OCI-LY1 (cell line): Measurements from ENCODE around the gene TMEM178A.

Experiments
- H2AFZ ChIP-seq: fragments of 200-600 bp; sonication (generic), shearing (Covaris generic); 2 replicates; pipeline ENCODE4 v1.6.0; 2014; ENCODE audit warnings: antibody characterized with exemption, mild to moderate bottlenecking, low read length
- H3F3A ChIP-seq: fragments of 200-600 bp; sonication (generic), shearing (Covaris generic); 2 replicates; pipeline ENCODE4 v1.6.0; 2014; ENCODE audit warnings: mild to moderate bottlenecking, antibody characterized with exemption, low read length, moderate library complexity; ENCODE audit not compliant: insufficient read depth
- H3K27ac ChIP-seq: fragments of 200-600 bp; sonication (generic); 2 replicates; pipeline ENCODE4 v1.5.1; 2014; ENCODE audit warnings: low read length, mixed run types, mild to moderate bottlenecking, low read depth; ENCODE audit not compliant: poor library complexity, severe bottlenecking
- H3K27me3 ChIP-seq: fragments of 200-600 bp; sonication (generic); 2 replicates; pipeline ENCODE4 v1.6.0; 2014; ENCODE audit warnings: antibody characterized with exemption, mild to moderate bottlenecking, low read length, moderate library complexity; ENCODE audit not compliant: insufficient read depth
- H3K36me3 ChIP-seq: fragments of 200-600 bp; sonication (generic); 2 replicates; pipeline ENCODE4 v1.6.1; 2014; ENCODE audit warnings: mild to moderate bottlenecking, antibody characterized with exemption, low read length, moderate library complexity, mixed read lengths; ENCODE audit not compliant: insufficient read depth
- H3K4me1 ChIP-seq: fragments of 200-600 bp; sonication (generic); 2 replicates; pipeline ENCODE4 v1.5.1; 2014; ENCODE audit warnings: mild to moderate bottlenecking, low read length, moderate library complexity; ENCODE audit not compliant: insufficient read depth, severe bottlenecking
- H3K4me2 ChIP-seq: fragments of 200-600 bp; sonication (generic), shearing (Covaris generic); 2 replicates; pipeline ENCODE4 v1.6.1; 2014; ENCODE audit warnings: low read length
- H3K4me3 ChIP-seq: fragments of 200-600 bp; sonication (generic); 2 replicates; pipeline ENCODE4 v1.5.1; 2014; ENCODE audit warnings: low read length, low read depth, mild to moderate bottlenecking, mixed read lengths; ENCODE audit not compliant: poor library complexity, severe bottlenecking
- H3K79me2 ChIP-seq: fragments of 200-600 bp; shearing (Covaris generic); 2 replicates; pipeline ENCODE4 v1.6.1; 2016; ENCODE audit warnings: mixed run types, low read length, mixed read lengths; ENCODE audit not compliant: insufficient read depth
- H3K9ac ChIP-seq: fragments of 200-600 bp; sonication (generic), shearing (Covaris generic); 2 replicates; pipeline ENCODE4 v1.6.1; 2014; ENCODE audit warnings: mild to moderate bottlenecking, low read length, mixed read lengths
- H3K9me2 ChIP-seq: fragments of 200-600 bp; sonication (generic), shearing (Covaris generic); 2 replicates; pipeline ENCODE4 v1.6.1; 2014; ENCODE audit warnings: low read depth, mild to moderate bottlenecking, low read length, mixed read lengths
- H3K9me3 ChIP-seq: fragments of 200-600 bp; shearing (Covaris generic); 2 replicates; pipeline ENCODE4 v1.6.1; 2014; ENCODE audit warnings: low read length, mixed read lengths
- H4K20me1 ChIP-seq: fragments of 200-600 bp; sonication (generic), shearing (Covaris generic); 2 replicates; pipeline ENCODE4 v1.6.0; 2016; ENCODE audit warnings: mild to moderate bottlenecking, low read length; ENCODE audit not compliant: insufficient read depth
- CTCF ChIP-seq: fragments of 200-600 bp; sonication (generic), shearing (Covaris generic); IDR thresholded peaks from 2 replicates; pipeline ENCODE4 v1.5.1; 2017; ENCODE audit warnings: mild to moderate bottlenecking, antibody characterized with exemption, low read length, moderate library complexity, mixed read lengths
- EZH2 ChIP-seq: fragments of 200-600 bp; sonication (generic), shearing (Covaris generic); IDR thresholded peaks from 2 replicates; pipeline ENCODE4 v1.8.0; 2017; ENCODE audit warnings: borderline replicate concordance, mixed run types, mild to moderate bottlenecking, antibody characterized with exemption, low read length, moderate library complexity, mixed read lengths

The TMEM178A gene

GRCh38 chr2:39757156-39757555 is 91.4 kb downstream of the TMEM178A start:
- Histone ChIP-seq H3K27ac (no peak overlapping the region), H3K9me2 (no peaks in the 10 kb centered on the region), H3K4me1 (no peaks in the 10 kb centered on the region), H3F3A (no peaks in the 10 kb centered on the region), H3K36me3 (peaks cover 95% of the 10 kb centered on the region), H2AFZ (no peak overlapping the region), H3K27me3 (no peaks in the 10 kb centered on the region), H3K9me3 (no peaks in the 10 kb centered on the region), H3K4me3 (no peak overlapping the region), H3K4me2 (no peak overlapping the region), H3K79me2 (no peaks in the 10 kb centered on the region), H4K20me1 (no peaks in the 10 kb centered on the region), H3K9ac (no peak overlapping the region)
- TF ChIP-seq CTCF (no peak), EZH2 (no peak)

GRCh38 chr2:39762448-39762847 is 96.7 kb downstream of the TMEM178A start:
- H3F3A ChIP-seq: no peaks in the 10 kb centered on the region
- H3K9ac ChIP-seq: no peak overlapping the region
- no peaks in the 10 kb centered on the region for H3K9me3 ChIP-seq
- TF ChIP-seq CTCF (no peak), EZH2 (no peak)
- H3K4me2 ChIP-seq: no peak overlapping the region
- no peak overlapping the region for H3K4me3 ChIP-seq
- H2AFZ ChIP-seq: no peak overlapping the region
- no peaks in the 10 kb centered on the region for H3K27me3 ChIP-seq
- no peaks in the 10 kb centered on the region for H4K20me1 ChIP-seq
- H3K79me2 ChIP-seq: no peaks in the 10 kb centered on the region
- peaks cover 86% of the 10 kb centered on the region for H3K36me3 ChIP-seq
- no peak overlapping the region for H3K27ac ChIP-seq
- no peaks in the 10 kb centered on the region for H3K4me1 ChIP-seq
- no peaks in the 10 kb centered on the region for H3K9me2 ChIP-seq
